Mesendoderm (in vitro differentiated cells): ENCODE results near the gene MYH14.

Experiments
- DNase-seq: peaks from one replicate; pipeline ENCODE4 v3.0.0; 2013
- H2AK5ac ChIP-seq: 2 replicates; pipeline ENCODE4 v1.6.1; 2013; ENCODE audit warnings: low read length, inconsistent platforms
- H2BK120ac ChIP-seq: 2 replicates; pipeline ENCODE4 v1.6.1; 2013; ENCODE audit warnings: low read depth, mild to moderate bottlenecking, low read length, moderate library complexity, mixed read lengths
- H2BK15ac ChIP-seq: replicated peaks from 2 replicates; pipeline ENCODE4 v1.6.1; 2013; ENCODE audit warnings: low read depth, mild to moderate bottlenecking, moderate library complexity
- H2BK5ac ChIP-seq: 2 replicates; pipeline ENCODE4 v1.6.1; 2013; ENCODE audit warnings: low read length, inconsistent platforms
- H3K18ac ChIP-seq: 2 replicates; pipeline ENCODE4 v1.6.1; 2013; ENCODE audit warnings: mild to moderate bottlenecking, low read length, mixed read lengths
- H3K23ac ChIP-seq: one replicate; pipeline ENCODE4 v1.6.1; 2013; ENCODE audit warnings: low read length
- H3K27ac ChIP-seq: 2 replicates; pipeline ENCODE4 v1.5.1; 2013; ENCODE audit warnings: low read depth, mild to moderate bottlenecking, inconsistent platforms, low read length, moderate library complexity
- H3K27me3 ChIP-seq: 2 replicates; pipeline ENCODE4 v1.6.1; 2013; ENCODE audit warnings: low read length, control low read depth, mild to moderate bottlenecking, inconsistent platforms; ENCODE audit not compliant: insufficient read depth, poor library complexity
- H3K36me3 ChIP-seq: 2 replicates; pipeline ENCODE4 v1.6.1; 2013; ENCODE audit warnings: low read length, inconsistent platforms; ENCODE audit not compliant: control insufficient read depth, insufficient read depth
- H3K4ac ChIP-seq: one replicate; pipeline ENCODE4 v1.6.1; 2013; ENCODE audit warnings: low read depth, mild to moderate bottlenecking, low read length, moderate library complexity
- H3K4me1 ChIP-seq: 2 replicates; pipeline ENCODE4 v1.6.1; 2013; ENCODE audit warnings: low read depth, low read length, inconsistent platforms; ENCODE audit not compliant: control insufficient read depth
- H3K4me2 ChIP-seq: 2 replicates; pipeline ENCODE4 v1.6.1; 2013; ENCODE audit warnings: low read length
- H3K4me3 ChIP-seq: 2 replicates; pipeline ENCODE4 v1.5.1; 2013; ENCODE audit warnings: mild to moderate bottlenecking, low read length
- H3K56ac ChIP-seq: one replicate; pipeline ENCODE4 v1.6.1; 2013; ENCODE audit warnings: low read length
- H3K79me1 ChIP-seq: 2 replicates; pipeline ENCODE4 v1.6.1; 2013; ENCODE audit warnings: low read length, inconsistent platforms
- H3K79me2 ChIP-seq: 2 replicates; pipeline ENCODE4 v1.6.1; 2013; ENCODE audit warnings: mild to moderate bottlenecking, low read length; ENCODE audit not compliant: control insufficient read depth, insufficient read depth
- H3K9ac ChIP-seq: 2 replicates; pipeline ENCODE4 v1.6.1; 2013; ENCODE audit warnings: low read length, inconsistent platforms
- H4K5ac ChIP-seq: one replicate; pipeline ENCODE4 v1.6.1; 2013; ENCODE audit warnings: low read length
- H4K8ac ChIP-seq: one replicate; pipeline ENCODE4 v1.6.1; 2013; ENCODE audit warnings: low read depth, mild to moderate bottlenecking, control low read depth, low read length, moderate library complexity
- WGBS: extraction: QIAGEN DNeasy Blood & Tissue Kit; methylation state at CpG from one replicate; pipeline ENCODE4 v1.1.7; 2013; ENCODE audit warnings: low lambda C conversion rate, missing lambda C conversion rate; ENCODE audit not compliant: insufficient coverage; ENCODE audit errors: extremely low coverage; 5-methylcytosine and 5-hydroxymethylcytosine counted together

Gene MYH14

GRCh38 chr19:50320051-50320450, 116.6 kb downstream of the MYH14 start:
- Histone ChIP-seq H2BK15ac (no peak overlapping the region), H3K4me1 (no peaks in the 10 kb centered on the region), H3K79me1 (no peaks in the 10 kb centered on the region), H3K79me2 (no peaks in the 10 kb centered on the region), H2BK5ac (no peak overlapping the region), H2BK120ac (no peak overlapping the region), H3K27me3 (no peaks in the 10 kb centered on the region), H3K4ac (no peak overlapping the region), H3K4me3 (no peak overlapping the region), H3K23ac (no peak overlapping the region), H3K18ac (no peak overlapping the region), H4K8ac (no peak overlapping the region), H3K4me2 (no peak overlapping the region), H3K36me3 (no peaks in the 10 kb centered on the region), H3K27ac (no peak overlapping the region), H4K5ac (no peak overlapping the region), H3K9ac (no peak overlapping the region), H2AK5ac (no peak overlapping the region), H3K56ac (no peak overlapping the region)
- WGBS = no CpG with 5 or more reads among the region's 12 CpGs
- no peak for DNase-seq

GRCh38 chr19:50320596-50320995, 117.2 kb downstream of the MYH14 start:
- Histone ChIP-seq H4K5ac (no peak overlapping the region), H3K56ac (no peak overlapping the region), H3K4me2 (no peak overlapping the region), H3K36me3 (no peaks in the 10 kb centered on the region), H4K8ac (no peak overlapping the region), H3K27ac (no peak overlapping the region), H3K23ac (no peak overlapping the region), H3K9ac (no peak overlapping the region), H2AK5ac (no peak overlapping the region), H3K79me1 (no peaks in the 10 kb centered on the region), H3K4me1 (peaks cover 2% of the 10 kb centered on the region), H2BK120ac (no peak overlapping the region), H3K4ac (no peak overlapping the region), H3K4me3 (no peak overlapping the region), H2BK5ac (no peak overlapping the region), H3K79me2 (no peaks in the 10 kb centered on the region), H2BK15ac (no peak overlapping the region), H3K18ac (no peak overlapping the region), H3K27me3 (no peaks in the 10 kb centered on the region)
- WGBS = no CpG with 5 or more reads among the region's 20 CpGs
- no peak for DNase-seq

- Histone ChIP-seq H3K4me1 (peaks cover 2% of the 10 kb centered on the region), H2BK15ac (no peak overlapping the region), H3K79me1 (no peaks in the 10 kb centered on the region), H3K23ac (no peak overlapping the region), H3K27ac (no peak overlapping the region), H3K9ac (no peak overlapping the region), H3K56ac (no peak overlapping the region), H3K4me3 (no peak overlapping the region), H3K18ac (no peak overlapping the region), H4K8ac (no peak overlapping the region), H3K4ac (no peak overlapping the region), H3K27me3 (peaks cover 3% of the 10 kb centered on the region), H4K5ac (no peak overlapping the region), H3K4me2 (no peak overlapping the region), H3K36me3 (no peaks in the 10 kb centered on the region), H2BK5ac (no peak overlapping the region), H3K79me2 (no peaks in the 10 kb centered on the region), H2AK5ac (no peak overlapping the region), H2BK120ac (no peak overlapping the region)
- no peak for DNase-seq
- no CpG with 5 or more reads among the region's 4 CpGs for WGBS
Observed at GRCh38 chr19:50321831-50322230, 118.4 kb downstream of the MYH14 start.

- WGBS = no CpG with 5 or more reads among the region's 12 CpGs
- no peak overlapping the region for H2AK5ac ChIP-seq
- H3K27ac ChIP-seq = no peak overlapping the region
Observed at GRCh38 chr19:50322234-50322633, 118.8 kb downstream of the MYH14 start.

GRCh38 chr19:50322931-50323781, 119.7 kb downstream of the MYH14 start:
- Histone ChIP-seq H4K5ac (no peak overlapping the region), H3K9ac (no peak overlapping the region), H2BK5ac (no peak overlapping the region), H2BK15ac (no peak overlapping the region), H3K4ac (no peak overlapping the region), H3K79me1 (no peaks in the 10 kb centered on the region), H2AK5ac (no peak overlapping the region), H3K79me2 (no peaks in the 10 kb centered on the region), H3K27ac (no peak overlapping the region), H3K4me2 (no peak overlapping the region), H3K27me3 (peaks cover 13% of the 10 kb centered on the region), H3K4me3 (no peak overlapping the region), H2BK120ac (no peak overlapping the region), H3K23ac (no peak overlapping the region), H3K18ac (no peak overlapping the region), H3K4me1 (peaks cover 2% of the 10 kb centered on the region), H3K56ac (no peak overlapping the region), H3K36me3 (no peaks in the 10 kb centered on the region), H4K8ac (no peak overlapping the region)
- WGBS = no CpG with 5 or more reads among the region's 55 CpGs
- DNase-seq = no peak

More at GRCh38 chr19:50322234-50322633, 118.8 kb downstream of the MYH14 start:
- H2BK5ac ChIP-seq = no peak overlapping the region
- peaks cover 7% of the 10 kb centered on the region for H3K27me3 ChIP-seq
- H3K56ac ChIP-seq = no peak overlapping the region
- no peak overlapping the region for H4K5ac ChIP-seq
- DNase-seq = no peak
- H3K4ac ChIP-seq = no peak overlapping the region
- no peak overlapping the region for H3K9ac ChIP-seq
- H3K4me1 ChIP-seq = peaks cover 2% of the 10 kb centered on the region
- no peaks in the 10 kb centered on the region for H3K36me3 ChIP-seq
- no peak overlapping the region for H2BK15ac ChIP-seq
- no peak overlapping the region for H2BK120ac ChIP-seq
- no peak overlapping the region for H4K8ac ChIP-seq
- H3K18ac ChIP-seq = no peak overlapping the region
- H3K4me3 ChIP-seq = no peak overlapping the region
- no peak overlapping the region for H3K4me2 ChIP-seq
- H3K79me2 ChIP-seq = no peaks in the 10 kb centered on the region
- H3K79me1 ChIP-seq = no peaks in the 10 kb centered on the region
- H3K23ac ChIP-seq = no peak overlapping the region

GRCh38 chr19:50323782-50324133, 120.3 kb downstream of the MYH14 start:
- no peak for DNase-seq
- WGBS = no CpG with 5 or more reads among the region's 12 CpGs
- Histone ChIP-seq H3K27ac (no peak overlapping the region), H3K79me1 (no peaks in the 10 kb centered on the region), H4K5ac (no peak overlapping the region), H3K4me2 (no peak overlapping the region), H3K4me1 (peaks cover 2% of the 10 kb centered on the region), H3K23ac (no peak overlapping the region), H3K4me3 (no peak overlapping the region), H2BK15ac (no peak overlapping the region), H2AK5ac (no peak overlapping the region), H3K36me3 (no peaks in the 10 kb centered on the region), H2BK120ac (no peak overlapping the region), H3K4ac (no peak overlapping the region), H4K8ac (no peak overlapping the region), H3K56ac (no peak overlapping the region), H2BK5ac (no peak overlapping the region), H3K9ac (no peak overlapping the region), H3K18ac (no peak overlapping the region), H3K79me2 (no peaks in the 10 kb centered on the region), H3K27me3 (peaks cover 15% of the 10 kb centered on the region)
